GM04504 (cell line): ENCODE data around the gene GMCL1.
A peak's percentile ranks its signal among the peaks of the same experiment; 100 is the strongest.
"Not testable (repeated sequence)": the region's sequence is repeated elsewhere in the genome, so short reads cannot be mapped to it uniquely, and the experiment has no call there.

Experiments used
- DNase-seq: peaks from one replicate; pipeline ENCODE4 v3.0.0-alpha.2; 2012; ENCODE audit warnings: low read depth

The GMCL1 gene

DNA sequence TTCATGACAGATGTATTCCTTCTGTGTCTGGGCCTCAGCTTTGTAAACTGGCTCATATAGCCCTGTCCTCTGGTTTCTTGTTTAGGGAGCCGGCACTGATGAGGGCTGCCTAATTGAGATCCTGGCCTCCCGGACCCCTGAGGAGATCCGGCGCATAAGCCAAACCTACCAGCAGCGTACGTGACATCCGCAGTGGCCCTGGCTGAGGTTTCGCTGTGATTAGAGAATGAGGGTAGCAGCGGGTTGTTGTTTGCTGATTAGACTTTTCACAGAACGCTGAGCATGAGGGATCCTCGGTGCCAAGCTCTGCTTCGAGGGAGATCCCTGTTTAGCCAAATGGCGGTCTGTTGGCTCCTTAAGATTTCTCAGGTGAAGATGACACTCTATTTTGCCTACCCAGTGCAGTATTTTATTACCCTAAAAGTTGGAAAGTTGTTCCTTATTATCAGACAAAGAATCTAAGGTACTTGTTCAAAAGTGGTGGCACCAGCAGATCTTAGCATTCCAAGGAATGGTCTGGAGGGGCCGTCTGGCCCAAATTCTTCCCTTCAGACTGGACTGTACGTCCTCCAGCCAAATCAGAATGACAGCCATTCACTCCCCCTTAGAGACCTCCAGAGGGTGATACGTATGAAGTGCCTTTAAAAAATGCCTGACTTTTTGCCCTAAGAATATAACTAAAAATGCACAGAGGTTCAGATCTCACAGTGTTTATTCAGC lies 21.5 kb upstream of the GMCL1 start:
- no peak for DNase-seq

DNA sequence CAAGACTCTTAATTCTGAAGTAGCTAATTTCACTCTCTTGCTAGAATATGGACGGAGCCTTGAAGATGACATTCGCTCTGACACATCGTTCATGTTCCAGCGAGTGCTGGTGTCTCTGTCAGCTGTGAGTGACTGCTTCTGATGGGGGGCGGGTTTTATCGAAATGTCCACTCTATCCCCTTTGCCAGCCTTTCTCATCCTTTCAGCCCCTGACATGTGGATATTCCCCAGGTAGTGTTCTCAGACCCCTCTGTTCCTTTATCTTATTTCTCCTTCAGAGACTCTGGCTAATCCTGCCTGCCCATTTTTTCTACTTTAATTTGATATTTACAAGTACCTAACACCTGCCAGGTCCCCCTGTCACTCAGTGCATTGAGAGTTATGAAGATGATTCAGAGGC lies 18.9 kb upstream of the GMCL1 start:
- no peak for DNase-seq

DNA sequence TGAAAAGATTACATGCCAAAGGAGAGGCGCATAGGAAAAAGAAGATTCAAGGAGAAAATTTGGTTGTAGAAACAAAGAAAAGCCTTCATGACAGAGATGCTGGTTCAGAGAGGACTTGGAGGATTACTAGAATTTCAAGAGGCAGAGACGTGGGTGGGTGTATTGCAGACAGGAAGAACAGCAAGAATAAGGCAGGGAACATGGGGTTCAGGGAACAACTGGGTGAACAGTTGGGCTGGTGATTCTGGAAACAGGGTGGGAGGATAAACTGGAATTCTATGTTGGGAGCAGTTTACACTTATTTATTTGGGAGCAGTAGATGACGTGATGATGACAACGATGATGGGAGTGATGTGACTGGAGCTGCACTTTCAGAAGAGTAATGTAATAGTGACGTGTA lies 18.4 kb upstream of the GMCL1 start:
- no peak for DNase-seq

DNA sequence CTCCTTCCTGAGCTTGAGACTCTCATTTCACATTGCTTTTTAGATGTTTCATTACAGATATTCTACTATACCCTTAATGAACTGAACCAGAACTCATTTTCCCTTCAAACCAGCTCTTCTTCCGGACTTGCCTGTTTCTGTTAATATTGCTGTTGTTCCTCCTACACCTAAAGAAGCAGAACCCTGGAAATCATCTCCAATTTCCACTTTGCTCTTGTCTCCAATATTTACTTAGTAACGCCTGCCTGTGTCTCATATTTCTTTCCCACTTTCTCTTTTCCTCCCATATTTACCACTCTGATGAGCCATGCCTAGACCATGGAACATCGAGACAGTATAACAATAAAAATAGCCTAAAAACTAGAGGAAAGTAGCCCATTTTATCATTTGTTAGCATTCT lies 17.9 kb upstream of the GMCL1 start:
- no peak for DNase-seq

- no peak for DNase-seq
These were observed 13.7 kb upstream of the GMCL1 start for GRCh38 chr2:69815717-69816116.

GRCh38 chr2:69816923-69817542 lies 12.4 kb upstream of the GMCL1 start:
- peak; percentile 70 for DNase-seq

- DNase-seq: no peak
These were observed 11.5 kb upstream of the GMCL1 start for GRCh38 chr2:69817729-69818501.

GRCh38 chr2:69827796-69828540 lies 1.5 kb upstream of the GMCL1 start:
- no peak for DNase-seq

GRCh38 chr2:69828938-69829255 lies 563 bp upstream of the GMCL1 start:
- no peak for DNase-seq

DNA sequence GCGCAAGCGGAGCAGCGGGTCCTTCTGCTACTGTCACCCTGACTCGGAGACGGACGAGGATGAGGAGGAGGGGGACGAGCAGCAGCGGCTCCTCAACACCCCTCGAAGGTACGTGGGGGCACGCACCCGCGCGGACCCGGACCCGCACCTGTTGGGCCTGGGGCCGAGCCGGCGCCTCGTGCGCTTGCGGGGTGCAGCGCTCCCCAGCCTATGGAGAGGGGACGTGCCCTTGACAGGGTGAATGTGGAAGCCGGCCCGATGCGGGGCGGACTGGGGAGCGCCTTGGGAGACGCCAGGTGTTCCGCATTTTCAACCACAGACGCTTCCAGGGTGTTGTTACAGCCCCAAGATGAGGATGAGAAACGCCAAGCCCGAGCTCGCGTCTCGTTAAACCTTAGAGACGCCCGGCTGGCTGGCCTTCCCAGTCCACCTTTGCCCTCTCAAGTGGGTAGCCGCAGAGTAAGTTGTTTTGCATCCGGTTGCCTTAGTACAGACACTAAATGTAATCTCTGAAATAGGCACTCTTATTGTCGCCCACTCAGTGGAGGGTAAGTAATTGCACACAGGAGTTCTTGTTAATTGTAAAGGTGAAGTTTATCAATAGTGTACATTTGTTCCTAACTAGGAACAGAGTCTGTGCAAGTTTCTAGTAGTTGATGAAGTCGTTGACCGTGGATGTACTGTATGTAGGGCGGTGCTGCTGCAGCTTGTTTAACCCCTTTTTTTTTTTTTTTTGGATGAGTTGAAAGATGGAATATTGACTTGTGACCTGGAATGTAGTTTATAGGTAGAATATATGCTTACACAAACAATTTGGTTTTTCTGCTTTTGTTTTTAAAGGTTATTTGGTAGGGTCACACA lies 815 bp downstream of the GMCL1 start:
- DNase-seq: no peak

- not testable (repeated sequence) for DNase-seq
These were observed 1.4 kb downstream of the GMCL1 start for GRCh38 chr2:69830906-69831241.

DNA sequence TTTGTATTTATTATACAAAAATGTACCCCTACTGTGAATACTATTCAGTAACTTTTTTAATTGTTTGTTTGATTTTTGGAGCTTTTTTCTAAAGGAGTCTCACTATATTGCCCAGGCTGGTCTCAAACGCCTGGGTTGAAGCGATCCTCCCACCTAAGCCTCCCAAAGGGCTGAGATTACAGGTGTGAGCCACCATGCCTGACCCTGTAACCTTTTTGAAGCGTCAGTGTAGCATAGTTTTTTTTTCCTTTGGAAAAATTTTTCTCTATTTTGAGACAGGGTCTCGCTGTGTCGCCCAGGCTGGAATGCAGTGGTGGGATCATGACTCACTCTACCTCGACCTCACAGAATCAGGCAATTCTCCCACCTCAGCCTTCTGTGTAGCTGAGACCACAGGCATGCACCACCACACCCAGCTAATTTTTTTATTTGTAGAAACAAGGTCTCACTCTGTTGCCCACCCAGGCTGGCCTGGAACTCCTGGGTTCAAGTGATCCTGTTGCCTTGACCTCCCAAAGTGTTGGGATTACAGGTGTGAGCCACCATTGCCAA lies 2.0 kb downstream of the GMCL1 start:
- DNase-seq: no peak

DNA sequence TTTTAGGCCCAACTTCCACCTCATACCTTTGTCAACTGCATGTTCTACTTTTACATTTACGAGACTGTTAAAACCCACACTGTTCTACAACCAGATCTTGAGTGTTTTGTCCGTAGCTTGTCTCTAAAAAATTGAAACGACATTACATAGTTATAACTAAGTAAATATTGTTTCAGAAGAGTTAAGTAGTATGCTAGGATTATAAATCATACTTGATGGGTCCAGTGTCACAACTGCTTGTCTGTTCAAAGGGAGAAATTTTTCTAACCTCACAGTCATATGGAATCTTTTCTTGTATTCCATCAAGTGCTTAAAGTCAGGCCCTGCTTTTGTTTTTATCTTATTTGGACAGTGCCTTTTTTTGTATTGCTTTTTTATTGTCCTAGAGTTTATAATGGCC lies 4.3 kb downstream of the GMCL1 start:
- DNase-seq: no peak

DNA sequence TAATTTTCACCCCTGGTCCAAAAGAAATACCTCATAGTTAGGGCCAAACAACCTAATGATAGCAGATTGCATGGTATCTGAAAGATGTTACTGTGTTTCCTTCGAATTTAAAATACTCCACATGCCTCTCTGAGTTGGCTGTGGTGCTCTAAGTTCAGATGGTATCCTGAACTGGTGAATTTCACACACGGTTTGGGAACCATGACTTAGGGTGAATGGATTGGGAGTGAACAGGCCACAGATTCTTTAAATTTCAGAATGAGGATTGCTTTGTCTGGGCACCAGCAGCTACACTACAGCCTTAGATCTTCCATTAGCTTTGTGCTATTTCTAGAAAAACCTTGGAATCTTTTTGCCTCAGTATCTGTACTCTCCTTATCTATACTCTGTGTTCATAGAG lies 6.2 kb downstream of the GMCL1 start:
- DNase-seq: no peak

DNA sequence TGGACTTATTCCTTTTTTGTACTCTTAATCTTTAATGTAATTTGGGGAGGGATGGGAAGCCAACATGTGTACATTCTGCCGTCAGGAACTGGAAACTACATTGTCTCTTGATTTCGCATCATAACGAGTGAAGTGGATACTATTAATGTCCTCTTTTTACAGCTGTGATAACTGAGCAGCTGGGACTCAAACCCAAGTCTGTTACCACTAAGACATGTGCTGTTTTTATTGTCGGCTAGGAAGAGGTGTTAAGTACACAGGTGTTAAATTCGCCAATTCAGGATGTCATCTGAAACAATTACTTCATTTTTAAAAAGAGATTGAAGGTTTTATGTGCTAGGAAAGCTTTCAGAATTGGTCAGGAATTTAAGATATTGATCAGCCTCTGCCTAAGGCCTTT lies 6.9 kb downstream of the GMCL1 start:
- no peak for DNase-seq

GRCh38 chr2:69837533-69837932 lies 8.1 kb downstream of the GMCL1 start:
- DNase-seq: no peak

- no peak for DNase-seq
These were observed 14.5 kb downstream of the GMCL1 start for GRCh38 chr2:69843993-69844392.

DNA sequence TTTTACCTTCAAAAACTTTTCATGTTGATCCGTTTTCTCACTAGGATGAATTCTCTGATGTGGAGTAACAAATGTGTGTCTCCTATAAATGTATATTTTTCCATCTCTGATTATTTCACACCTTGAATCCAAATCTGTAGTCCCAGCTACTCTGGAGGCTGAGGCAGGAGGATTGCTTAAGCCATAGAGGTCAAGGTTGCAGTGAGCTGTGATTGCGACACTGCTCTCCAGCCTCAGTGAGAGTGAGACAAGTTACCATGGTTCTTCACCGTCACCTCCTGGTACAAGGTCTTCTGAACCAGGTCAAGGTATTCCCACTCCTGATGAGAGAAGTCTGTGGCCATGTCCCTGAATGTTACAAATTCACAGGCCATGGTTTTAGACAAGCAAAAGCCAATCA lies 15.1 kb downstream of the GMCL1 start:
- no peak for DNase-seq

DNA sequence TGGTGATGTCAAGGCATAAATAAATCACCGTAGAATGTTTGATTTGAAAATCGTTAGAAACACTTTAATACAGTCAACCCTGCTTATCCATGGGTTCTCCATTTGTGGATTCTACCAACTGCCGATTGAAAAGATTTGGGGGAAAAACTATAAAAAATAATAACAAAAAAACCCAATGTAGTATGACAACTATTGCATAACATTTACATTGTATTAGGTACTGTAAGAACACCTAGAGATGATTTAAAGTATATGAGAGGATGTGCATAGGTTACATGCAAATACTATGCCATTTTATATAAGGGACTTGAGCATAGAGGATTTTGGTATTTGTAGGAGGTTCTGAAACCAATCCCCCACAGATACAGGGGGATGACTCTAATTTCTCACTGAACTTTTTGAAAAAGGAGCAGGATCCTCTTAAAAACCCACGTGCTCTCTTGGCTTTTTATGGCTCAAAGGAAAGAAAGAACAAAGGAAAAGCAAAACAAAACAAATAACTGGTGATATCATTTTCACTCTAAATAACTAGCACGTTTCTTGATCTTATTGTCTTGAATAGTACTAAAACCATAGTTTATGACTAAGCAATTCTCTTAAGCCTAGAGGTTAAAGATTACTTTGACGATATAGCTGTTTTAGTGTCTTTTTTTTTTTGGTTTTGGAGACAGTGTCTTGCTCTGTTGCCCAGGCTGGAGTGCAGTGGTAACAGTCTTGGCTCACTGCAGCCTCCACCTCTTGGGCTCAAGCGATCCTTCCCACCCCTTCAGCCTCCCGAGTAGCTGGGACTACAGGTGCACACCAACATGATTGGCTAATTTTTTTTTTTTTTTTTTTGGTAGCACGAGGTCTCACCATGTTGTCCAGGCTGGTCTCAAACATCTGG lies 17.0 kb downstream of the GMCL1 start:
- no peak for DNase-seq

DNA sequence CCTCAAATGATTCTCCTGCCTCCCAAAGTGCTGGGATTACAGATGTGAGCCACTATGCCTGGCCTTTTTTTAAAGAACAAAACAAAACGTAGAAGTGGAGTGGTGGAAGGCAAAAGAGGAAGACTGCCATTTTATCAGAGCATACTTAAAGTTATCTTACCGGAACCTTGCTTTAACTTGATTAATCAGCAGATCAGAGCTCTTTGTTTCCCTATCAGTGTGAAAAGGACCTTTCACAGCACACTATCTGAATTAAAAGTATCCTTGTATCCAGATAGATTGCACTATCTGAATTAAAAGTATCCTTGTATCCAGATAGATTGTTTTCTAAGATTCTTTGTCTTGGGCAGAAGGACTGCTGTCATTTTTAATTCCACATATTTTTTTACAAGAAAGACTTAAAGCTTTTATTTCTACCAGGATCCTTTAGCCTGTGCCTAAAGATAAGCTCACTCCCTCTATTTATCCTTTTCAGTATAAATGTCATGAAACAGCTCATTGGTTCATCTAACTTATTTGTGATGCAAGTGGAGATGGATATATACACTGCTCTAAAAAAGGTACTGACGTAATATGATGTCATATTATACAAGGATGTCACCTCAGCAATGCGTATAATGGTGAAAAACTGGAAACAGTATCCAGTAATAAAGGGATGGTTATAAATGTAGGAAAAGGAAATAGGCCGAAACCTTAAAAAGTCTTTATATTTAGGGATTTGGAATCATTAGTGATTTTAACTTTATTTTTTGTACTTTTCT lies 17.8 kb downstream of the GMCL1 start:
- DNase-seq: no peak
